GM10266 (cell line): ENCODE results near the gene ABHD12B.
"Not testable (repeated sequence)": the region's sequence is repeated elsewhere in the genome, so short reads cannot be mapped to it uniquely, and the experiment has no call there.

Experiments used
- DNase-seq: peaks from one replicate; pipeline ENCODE4 v3.0.0; 2012; ENCODE audit errors: extremely low spot score
- TF ChIP-seq, protein P1 (sequence below): IDR thresholded peaks from 2 replicates; pipeline ENCODE4 v1.5.1; 2012; ENCODE audit warnings: mild to moderate bottlenecking, low read depth; ENCODE audit not compliant: control insufficient read depth, insufficient read depth; ENCODE audit errors: missing control alignments

The ABHD12B gene

GRCh38 chr14:50897658-50898175 lies 25.9 kb downstream of the ABHD12B start:
- TF ChIP-seq, protein P1, sequence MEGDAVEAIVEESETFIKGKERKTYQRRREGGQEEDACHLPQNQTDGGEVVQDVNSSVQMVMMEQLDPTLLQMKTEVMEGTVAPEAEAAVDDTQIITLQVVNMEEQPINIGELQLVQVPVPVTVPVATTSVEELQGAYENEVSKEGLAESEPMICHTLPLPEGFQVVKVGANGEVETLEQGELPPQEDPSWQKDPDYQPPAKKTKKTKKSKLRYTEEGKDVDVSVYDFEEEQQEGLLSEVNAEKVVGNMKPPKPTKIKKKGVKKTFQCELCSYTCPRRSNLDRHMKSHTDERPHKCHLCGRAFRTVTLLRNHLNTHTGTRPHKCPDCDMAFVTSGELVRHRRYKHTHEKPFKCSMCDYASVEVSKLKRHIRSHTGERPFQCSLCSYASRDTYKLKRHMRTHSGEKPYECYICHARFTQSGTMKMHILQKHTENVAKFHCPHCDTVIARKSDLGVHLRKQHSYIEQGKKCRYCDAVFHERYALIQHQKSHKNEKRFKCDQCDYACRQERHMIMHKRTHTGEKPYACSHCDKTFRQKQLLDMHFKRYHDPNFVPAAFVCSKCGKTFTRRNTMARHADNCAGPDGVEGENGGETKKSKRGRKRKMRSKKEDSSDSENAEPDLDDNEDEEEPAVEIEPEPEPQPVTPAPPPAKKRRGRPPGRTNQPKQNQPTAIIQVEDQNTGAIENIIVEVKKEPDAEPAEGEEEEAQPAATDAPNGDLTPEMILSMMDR = no peak
- no peak for DNase-seq

- no peak for DNase-seq
These were observed 29.5 kb downstream of the ABHD12B start for GRCh38 chr14:50901361-50901760.

GRCh38 chr14:50904719-50905118 lies 32.9 kb downstream of the ABHD12B start:
- TF ChIP-seq, protein P1 = no peak
- no peak for DNase-seq

More at GRCh38 chr14:50901361-50901760, 29.5 kb downstream of the ABHD12B start:
- TF ChIP-seq, protein P1 = no peak

DNA sequence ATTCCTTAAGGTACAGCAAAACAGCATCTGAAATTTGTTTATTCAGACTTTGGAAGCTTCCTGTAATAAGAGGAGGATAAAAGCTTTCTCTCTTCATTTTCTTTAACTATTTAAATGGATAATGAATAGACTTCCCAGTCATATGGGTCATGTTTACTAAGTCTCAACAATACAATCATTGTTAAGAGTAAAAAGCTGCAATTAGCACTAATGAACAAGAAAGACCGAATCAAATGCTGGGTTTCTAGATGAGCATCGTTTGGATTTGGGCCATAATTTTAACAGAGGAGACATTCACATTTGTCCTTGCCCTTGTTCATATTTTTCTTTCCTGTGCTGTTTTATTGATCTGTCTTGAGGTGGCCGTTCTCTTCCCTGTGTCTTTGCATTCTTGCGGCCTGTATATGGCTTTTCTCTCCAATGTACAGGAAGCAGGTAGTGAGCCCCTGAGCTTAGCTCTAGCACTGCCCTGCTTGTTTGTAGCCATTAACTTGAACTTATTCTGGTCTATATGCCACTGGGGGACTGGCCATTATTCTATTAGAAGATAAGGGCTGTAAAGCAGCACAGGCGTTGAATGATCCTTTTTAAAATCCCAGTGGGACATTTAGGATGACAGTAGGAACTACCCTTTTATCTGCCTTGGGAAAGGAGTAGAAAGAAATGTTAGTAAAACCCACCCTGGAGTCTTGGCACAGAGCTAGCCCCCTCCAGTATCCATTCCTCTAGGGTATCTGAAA lies 34.6 kb downstream of the ABHD12B start:
- no peak for DNase-seq
- TF ChIP-seq, protein P1 = no peak

GRCh38 chr14:50910495-50911420 lies 38.9 kb downstream of the ABHD12B start:
- TF ChIP-seq, protein P1 = no peak
- DNase-seq = no peak

DNA sequence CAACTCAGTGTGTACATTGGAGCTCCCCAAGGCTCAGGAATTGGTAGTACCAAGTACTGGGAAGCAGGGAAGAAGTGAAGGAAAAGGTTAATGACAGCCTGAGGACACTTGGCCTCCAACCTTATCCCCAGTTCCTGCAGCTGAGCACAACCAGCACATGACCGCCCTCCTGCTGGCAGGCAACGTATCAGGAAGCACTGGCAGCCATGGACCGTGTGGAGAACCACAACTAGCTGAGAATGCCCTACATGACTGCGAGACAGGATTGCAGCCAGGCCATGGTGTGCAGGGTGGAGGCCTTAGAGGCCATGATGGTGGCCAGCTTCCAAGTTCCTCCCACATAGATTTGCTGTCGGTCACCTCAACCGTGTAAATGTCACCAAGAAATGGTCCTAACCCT lies 45.6 kb downstream of the ABHD12B start:
- no peak for DNase-seq
- TF ChIP-seq, protein P1 = no peak

DNA sequence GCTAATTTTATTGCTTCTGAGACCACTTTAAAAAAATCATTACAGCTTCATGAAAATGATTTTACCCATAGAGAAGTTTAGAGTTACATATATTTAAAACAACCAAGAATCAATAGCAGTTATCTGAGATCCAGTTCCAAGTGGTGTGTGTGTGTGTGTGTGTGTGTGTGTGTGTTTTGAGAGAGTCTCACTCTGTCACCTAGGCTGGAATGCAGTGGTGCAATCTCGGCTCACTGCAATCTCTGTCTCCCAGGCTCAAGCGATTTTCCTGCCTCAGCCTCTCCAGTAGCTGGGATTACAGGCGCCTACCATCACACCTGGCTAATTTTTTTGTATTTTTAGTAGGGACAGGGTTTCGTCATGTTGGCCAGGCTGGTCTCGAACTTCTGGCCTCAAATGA lies 47.7 kb downstream of the ABHD12B start:
- DNase-seq = not testable (repeated sequence)
